Measurements from ENCODE around the gene MICOS13. TPM values are rescaled to one million over a fixed set of nuclear protein-coding genes. Genes with fewer than 3 reads are reported as not detected.

MICOS13 gene
- total and polyA plus RNA-seq, 10 of the 15 experiments (the other 5 are each of a cell fraction or from before 2014, with no cell fraction given): 9.4 to 211 (median 51.3) TPM

DNA sequence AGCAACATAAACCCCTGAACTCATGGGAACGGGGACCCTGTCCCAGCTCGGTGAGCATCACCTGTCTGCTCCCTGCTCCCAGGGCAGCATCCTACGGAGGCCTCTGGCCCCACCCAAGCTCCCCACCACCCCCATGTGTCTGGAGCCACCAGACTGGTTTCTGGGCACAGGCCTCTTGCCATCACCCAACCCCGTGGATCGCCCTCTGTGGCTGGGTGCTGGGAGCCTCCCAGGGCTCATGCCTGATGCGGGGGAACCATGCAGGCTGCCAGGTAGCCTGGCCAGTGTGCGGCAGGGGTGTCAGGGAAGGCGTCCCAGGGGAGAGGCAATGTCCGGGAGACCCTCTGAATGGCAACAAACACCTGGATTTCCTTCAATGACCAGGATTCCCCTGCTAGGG lies 2.7 kb downstream of the MICOS13 start:
- ChIA-PET RAD21 (ENCODE audit: unreplicated experiment) (no interaction called here), SMC1A (ENCODE audit: uncharacterized antibody, unreplicated experiment) (no interaction called here), POLR2A (no interaction called here), CTCF (interaction anchor here (1.1 kb wide), 1 partner anchor 9 kb away, joined by 5 read pairs; no protein-coding TSS in a partner anchor)
- H3K4me3 ChIP-seq: no peak overlapping the region
- no peak overlapping the region for H3K4me2 ChIP-seq (ENCODE audit: control insufficient read depth, insufficient read depth)
- WGBS (ENCODE audit: insufficient coverage, insufficient replicate concordance, low lambda C conversion rate, missing lambda C conversion rate): 84% methylated on average over 9 of the region's 9 CpGs
- in situ Hi-C loops (cut with MboI) (no loop called here), intact Hi-C loops (cut with micrococcal nuclease; ENCODE audit: unreplicated experiment) (no loop called here)
- no peak overlapping the region for H3K9ac ChIP-seq (ENCODE audit: control insufficient read depth, insufficient read depth, low read length)
- no peak for TF ChIP-seq KDM1A (IDR thresholded peaks at IDR 0.05; ENCODE audit: borderline replicate concordance)
- no peak for TF ChIP-seq TCF12 (IDR thresholded peaks at IDR 0.05; ENCODE audit: low read depth, low read length)
- TF ChIP-seq MYC (IDR thresholded peaks at IDR 0.05; ENCODE audit: insufficient read depth, insufficient read length, insufficient replicate concordance, low read length, severe bottlenecking): no peak
- no peak for TF ChIP-seq RBBP5 (conservative IDR thresholded peaks at IDR 0.05)
- TF ChIP-seq RFX5 (IDR thresholded peaks at IDR 0.05; ENCODE audit: low read depth, low read length): no peak
- no peak for TF ChIP-seq NR2C1 (IDR thresholded peaks at IDR 0.05)
- TF ChIP-seq, protein P1, sequence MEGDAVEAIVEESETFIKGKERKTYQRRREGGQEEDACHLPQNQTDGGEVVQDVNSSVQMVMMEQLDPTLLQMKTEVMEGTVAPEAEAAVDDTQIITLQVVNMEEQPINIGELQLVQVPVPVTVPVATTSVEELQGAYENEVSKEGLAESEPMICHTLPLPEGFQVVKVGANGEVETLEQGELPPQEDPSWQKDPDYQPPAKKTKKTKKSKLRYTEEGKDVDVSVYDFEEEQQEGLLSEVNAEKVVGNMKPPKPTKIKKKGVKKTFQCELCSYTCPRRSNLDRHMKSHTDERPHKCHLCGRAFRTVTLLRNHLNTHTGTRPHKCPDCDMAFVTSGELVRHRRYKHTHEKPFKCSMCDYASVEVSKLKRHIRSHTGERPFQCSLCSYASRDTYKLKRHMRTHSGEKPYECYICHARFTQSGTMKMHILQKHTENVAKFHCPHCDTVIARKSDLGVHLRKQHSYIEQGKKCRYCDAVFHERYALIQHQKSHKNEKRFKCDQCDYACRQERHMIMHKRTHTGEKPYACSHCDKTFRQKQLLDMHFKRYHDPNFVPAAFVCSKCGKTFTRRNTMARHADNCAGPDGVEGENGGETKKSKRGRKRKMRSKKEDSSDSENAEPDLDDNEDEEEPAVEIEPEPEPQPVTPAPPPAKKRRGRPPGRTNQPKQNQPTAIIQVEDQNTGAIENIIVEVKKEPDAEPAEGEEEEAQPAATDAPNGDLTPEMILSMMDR (IDR thresholded peaks at IDR 0.05 in 2 of 3, conservative IDR thresholded peaks at IDR 0.05 in 1 of 3; ENCODE audit: control insufficient read depth in 2 of 3, extremely low read depth in 1 of 3, insufficient read depth in 1 of 3, low read depth in 3 of 3, low read length in 3 of 3): no peak
- no peak for TF ChIP-seq CHD1 (IDR thresholded peaks at IDR 0.05; ENCODE audit: low read depth, low read length)
- TF ChIP-seq ETV6 (conservative IDR thresholded peaks at IDR 0.05 in 1 of 2, IDR thresholded peaks at IDR 0.05 in 1 of 2; ENCODE audit: borderline replicate concordance in 1 of 2, low read depth in 1 of 2): no peak
- TF ChIP-seq, protein P2, sequence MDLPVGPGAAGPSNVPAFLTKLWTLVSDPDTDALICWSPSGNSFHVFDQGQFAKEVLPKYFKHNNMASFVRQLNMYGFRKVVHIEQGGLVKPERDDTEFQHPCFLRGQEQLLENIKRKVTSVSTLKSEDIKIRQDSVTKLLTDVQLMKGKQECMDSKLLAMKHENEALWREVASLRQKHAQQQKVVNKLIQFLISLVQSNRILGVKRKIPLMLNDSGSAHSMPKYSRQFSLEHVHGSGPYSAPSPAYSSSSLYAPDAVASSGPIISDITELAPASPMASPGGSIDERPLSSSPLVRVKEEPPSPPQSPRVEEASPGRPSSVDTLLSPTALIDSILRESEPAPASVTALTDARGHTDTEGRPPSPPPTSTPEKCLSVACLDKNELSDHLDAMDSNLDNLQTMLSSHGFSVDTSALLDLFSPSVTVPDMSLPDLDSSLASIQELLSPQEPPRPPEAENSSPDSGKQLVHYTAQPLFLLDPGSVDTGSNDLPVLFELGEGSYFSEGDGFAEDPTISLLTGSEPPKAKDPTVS (IDR thresholded peaks at IDR 0.05; ENCODE audit: low read depth, low read length): no peak
- no peak for TF ChIP-seq IKZF1 (conservative IDR thresholded peaks at IDR 0.05)
- TF ChIP-seq CBFB (IDR thresholded peaks at IDR 0.05; ENCODE audit: low read depth): no peak
- no peak for TF ChIP-seq TARDBP (IDR thresholded peaks at IDR 0.05; ENCODE audit: borderline replicate concordance)
- TF ChIP-seq, protein P3, sequence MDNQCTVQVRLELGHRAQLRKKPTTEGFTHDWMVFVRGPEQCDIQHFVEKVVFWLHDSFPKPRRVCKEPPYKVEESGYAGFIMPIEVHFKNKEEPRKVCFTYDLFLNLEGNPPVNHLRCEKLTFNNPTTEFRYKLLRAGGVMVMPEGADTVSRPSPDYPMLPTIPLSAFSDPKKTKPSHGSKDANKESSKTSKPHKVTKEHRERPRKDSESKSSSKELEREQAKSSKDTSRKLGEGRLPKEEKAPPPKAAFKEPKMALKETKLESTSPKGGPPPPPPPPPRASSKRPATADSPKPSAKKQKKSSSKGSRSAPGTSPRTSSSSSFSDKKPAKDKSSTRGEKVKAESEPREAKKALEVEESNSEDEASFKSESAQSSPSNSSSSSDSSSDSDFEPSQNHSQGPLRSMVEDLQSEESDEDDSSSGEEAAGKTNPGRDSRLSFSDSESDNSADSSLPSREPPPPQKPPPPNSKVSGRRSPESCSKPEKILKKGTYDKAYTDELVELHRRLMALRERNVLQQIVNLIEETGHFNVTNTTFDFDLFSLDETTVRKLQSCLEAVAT (IDR thresholded peaks at IDR 0.05): no peak
- no peaks in the 10 kb centered on the region for H3K27me3 ChIP-seq (replicated peaks in 1 of 2; ENCODE audit: control insufficient read depth in 2 of 2, insufficient read depth in 2 of 2, low read length in 1 of 2)
- peaks cover 5% of the 10 kb centered on the region; the same call in 1 of the 2 replicates for H3K4me1 ChIP-seq (ENCODE audit: control insufficient read depth, insufficient read depth, low read length)
- no peak overlapping the region for H2AFZ ChIP-seq (ENCODE audit: control insufficient read depth, low read depth, low read length)
- no peak for FAIRE-seq
- ATAC-seq: no peak
- H3K36me3 ChIP-seq (ENCODE audit: control insufficient read depth in 2 of 2, insufficient read depth in 2 of 2, low read length in 1 of 2): peaks cover 2% of the 10 kb centered on the region in 2 experiments; a peak in 2 of 4 replicates
- peaks cover 12% of the 10 kb centered on the region for H3K79me2 ChIP-seq (ENCODE audit: control insufficient read depth, insufficient read depth, low read length)
- no peaks in the 10 kb centered on the region for H4K20me1 ChIP-seq (ENCODE audit: control insufficient read depth, insufficient read depth)
- no peak overlapping the region for H3K27ac ChIP-seq (ENCODE audit: control insufficient read depth, insufficient read depth)
- H3K9me3 ChIP-seq (replicated peaks; ENCODE audit: control insufficient read depth, insufficient read depth, low read length): no peaks in the 10 kb centered on the region
- DNase-seq (ENCODE audit: low read depth, low spot score): no peak
- no TSS peak for BruUV-seq (replicated peaks)

Data from GM12878 (cell line).